HG02870 (cell line): ENCODE measurements around the gene NRTN.
A peak's percentile ranks its signal among the peaks of the same experiment; 100 is the strongest.

Experiments
- ATAC-seq: cut with Tn5 transposase; IDR thresholded peaks from one replicate; pipeline ENCODE4 v1.9.1; 2021; ENCODE audit warnings: mild to moderate bottlenecking, moderate library complexity; ENCODE audit not compliant: unreplicated experiment

The NRTN gene

GRCh38 chr19:5811117-5811516, 6.2 kb downstream of the NRTN start:
- no peak for ATAC-seq

- no peak for ATAC-seq
Measured at GRCh38 chr19:5814123-5814851, 9.4 kb downstream of the NRTN start.

GRCh38 chr19:5814852-5815246, 10.0 kb downstream of the NRTN start:
- ATAC-seq: no peak

- no peak for ATAC-seq
Measured at GRCh38 chr19:5817218-5817617, 12.4 kb downstream of the NRTN start.

GRCh38 chr19:5818594-5818993, 13.7 kb downstream of the NRTN start:
- no peak for ATAC-seq

- no peak for ATAC-seq
Measured at GRCh38 chr19:5820785-5821184, 15.9 kb downstream of the NRTN start.

- ATAC-seq: no peak
Measured at GRCh38 chr19:5821521-5822180, 16.8 kb downstream of the NRTN start.

- no peak for ATAC-seq
Measured at GRCh38 chr19:5822181-5822844, 17.4 kb downstream of the NRTN start.

- no peak for ATAC-seq
Measured at GRCh38 chr19:5823579-5824281, 18.9 kb downstream of the NRTN start.

- no peak for ATAC-seq
Measured at GRCh38 chr19:5824751-5825150, 19.9 kb downstream of the NRTN start.

- ATAC-seq: no peak
Measured at GRCh38 chr19:5825178-5825577, 20.3 kb downstream of the NRTN start.

GRCh38 chr19:5826531-5827341, 21.9 kb downstream of the NRTN start:
- ATAC-seq: no peak

- no peak for ATAC-seq
Measured at GRCh38 chr19:5827342-5827890, 22.5 kb downstream of the NRTN start.

- peak; percentile 62 for ATAC-seq
Measured at GRCh38 chr19:5827891-5828660, 23.2 kb downstream of the NRTN start.

- ATAC-seq: no peak
Measured at GRCh38 chr19:5828661-5829566, 24.0 kb downstream of the NRTN start.

- ATAC-seq: no peak
Measured at GRCh38 chr19:5829567-5830310, 24.9 kb downstream of the NRTN start.

- no peak for ATAC-seq
Measured at GRCh38 chr19:5831159-5831558, 26.3 kb downstream of the NRTN start.

- no peak for ATAC-seq
Measured at GRCh38 chr19:5832061-5832460, 27.2 kb downstream of the NRTN start.
